HUES64 (cell line): ENCODE measurements around the gene ZSWIM9. TPM values are rescaled to one million over a fixed set of nuclear protein-coding genes. Genes with fewer than 3 reads are reported as not detected.
A peak's percentile ranks its signal among the peaks of the same experiment; 100 is the strongest.

Experiments used
- H3K27ac ChIP-seq: 2 replicates; pipeline ENCODE4 v1.7.0; 2013; ENCODE audit warnings: low read depth, low read length, inconsistent platforms
- H3K27me3 ChIP-seq: 2 replicates; pipeline ENCODE4 v1.6.1; 2013; ENCODE audit warnings: mild to moderate bottlenecking, low read length; ENCODE audit not compliant: insufficient read depth
- H3K36me3 ChIP-seq: 2 replicates; pipeline ENCODE4 v1.6.1; 2013; ENCODE audit warnings: mild to moderate bottlenecking, low read length; ENCODE audit not compliant: insufficient read depth
- H3K4me1 ChIP-seq: 2 replicates; pipeline ENCODE4 v1.6.1; 2013; ENCODE audit warnings: mild to moderate bottlenecking, low read length, moderate library complexity; ENCODE audit not compliant: insufficient read depth
- H3K4me3 ChIP-seq: 2 replicates; pipeline ENCODE4 v1.5.1; 2013; ENCODE audit warnings: mild to moderate bottlenecking, low read length, moderate library complexity
- H3K9ac ChIP-seq: 2 replicates; pipeline ENCODE4 v1.6.1; 2013; ENCODE audit warnings: mild to moderate bottlenecking, low read depth, low read length
- H3K9me3 ChIP-seq: 2 replicates; pipeline ENCODE4 v1.6.1; 2013; ENCODE audit warnings: low read depth, low read length; ENCODE audit not compliant: insufficient read depth
- WGBS: fragments of 150-250, 120-280 bp; methylation state at CpG from one replicate; pipeline ENCODE4 v1.1.7; 2013; ENCODE audit warnings: missing lambda C conversion rate; 5-methylcytosine and 5-hydroxymethylcytosine counted together
- polyA plus RNA-seq, 2 experiments: library from polyadenylated mRNA; stranded (reverse); fragments of 50-300 nt; gene quantifications; one replicate each; pipeline ENCODE4 v1.2.3, GENCODE V29; 2013

The ZSWIM9 gene
- 5.1 TPM for polyA plus RNA-seq (2013, experiment 1 of 2)
- 6.9 TPM for polyA plus RNA-seq (2013, experiment 2 of 2)

GRCh38 chr19:48169939-48170803, at the start of gene ZSWIM9, which contains the start of gene LIG1:
Gene ZSWIM9 (plus strand): TSS chr19:48170680. CDS start chr19:48171803, 1,123 bp downstream.
Gene LIG1 (minus strand): TSS chr19:48170344. CDS start chr19:48165566, 4,778 bp downstream.
- Histone ChIP-seq H3K27me3 (no peaks in the 10 kb centered on the region), H3K4me1 (no peaks in the 10 kb centered on the region; the same call in none of the 2 replicates), H3K4me3 (peak within 1 kb of the TSS; percentile 98), H3K9me3 (no peaks in the 10 kb centered on the region), H3K27ac (peak within 1 kb of the TSS; percentile 96), H3K36me3 (peaks cover 30% of the 10 kb centered on the region), H3K9ac (peak within 1 kb of the TSS; percentile 98)
- under 1% methylated on average over 82 of the region's 82 CpGs for WGBS

- Histone ChIP-seq H3K27ac (no peak overlapping the region), H3K36me3 (peaks cover 79% of the 10 kb centered on the region), H3K27me3 (no peaks in the 10 kb centered on the region), H3K4me3 (no peak overlapping the region), H3K9ac (no peak overlapping the region), H3K9me3 (no peaks in the 10 kb centered on the region), H3K4me1 (peaks cover 3% of the 10 kb centered on the region; the same call in 1 of the 2 replicates)
- 92% methylated on average over 14 of the region's 14 CpGs for WGBS
Observed at GRCh38 chr19:48121066-48121465, 49.4 kb upstream of the ZSWIM9 start.

- H3K36me3 ChIP-seq = peaks cover 80% of the 10 kb centered on the region
- 89% methylated on average over 10 of the region's 10 CpGs for WGBS
- no peaks in the 10 kb centered on the region for H3K9me3 ChIP-seq
- H3K9ac ChIP-seq = no peak overlapping the region
- H3K27ac ChIP-seq = no peak overlapping the region
- peaks cover 3% of the 10 kb centered on the region; the same call in 1 of the 2 replicates for H3K4me1 ChIP-seq
- H3K4me3 ChIP-seq = no peak overlapping the region
- H3K27me3 ChIP-seq = no peaks in the 10 kb centered on the region
Observed at GRCh38 chr19:48121909-48122371, 48.5 kb upstream of the ZSWIM9 start.

GRCh38 chr19:48122421-48122820, 48.1 kb upstream of the ZSWIM9 start:
- no peak overlapping the region for H3K27ac ChIP-seq
- no peaks in the 10 kb centered on the region for H3K9me3 ChIP-seq
- WGBS = 94% methylated on average over 14 of the region's 14 CpGs
- H3K9ac ChIP-seq = no peak overlapping the region
- peaks cover 3% of the 10 kb centered on the region; the same call in 1 of the 2 replicates for H3K4me1 ChIP-seq
- no peaks in the 10 kb centered on the region for H3K27me3 ChIP-seq
- no peak overlapping the region for H3K4me3 ChIP-seq
- H3K36me3 ChIP-seq = peaks cover 83% of the 10 kb centered on the region

GRCh38 chr19:48123907-48124651, 46.4 kb upstream of the ZSWIM9 start:
- Histone ChIP-seq H3K4me1 (peaks cover 3% of the 10 kb centered on the region; the same call in 1 of the 2 replicates), H3K27me3 (no peaks in the 10 kb centered on the region), H3K9ac (no peak overlapping the region), H3K36me3 (peaks cover 82% of the 10 kb centered on the region), H3K4me3 (no peak overlapping the region), H3K27ac (peak overlapping the region; percentile 26; the same call in 1 of the 2 replicates), H3K9me3 (no peaks in the 10 kb centered on the region)
- 77% methylated on average over 12 of the region's 12 CpGs for WGBS

GRCh38 chr19:48127561-48127960, 42.9 kb upstream of the ZSWIM9 start:
- Histone ChIP-seq H3K4me3 (no peak overlapping the region), H3K4me1 (peaks cover 3% of the 10 kb centered on the region; the same call in 1 of the 2 replicates), H3K36me3 (peaks cover 84% of the 10 kb centered on the region), H3K27ac (no peak overlapping the region), H3K9me3 (no peaks in the 10 kb centered on the region), H3K9ac (no peak overlapping the region), H3K27me3 (no peaks in the 10 kb centered on the region)
- 97% methylated on average over 5 of the region's 6 CpGs for WGBS

GRCh38 chr19:48133094-48133493, 37.4 kb upstream of the ZSWIM9 start:
- WGBS = 95% methylated on average over 6 of the region's 6 CpGs
- Histone ChIP-seq H3K27me3 (no peaks in the 10 kb centered on the region), H3K36me3 (peaks cover 76% of the 10 kb centered on the region)

GRCh38 chr19:48135411-48135810, 35.1 kb upstream of the ZSWIM9 start:
- H3K36me3 ChIP-seq = peaks cover 68% of the 10 kb centered on the region
- WGBS = 83% methylated on average over 8 of the region's 8 CpGs
- no peak overlapping the region for H3K27ac ChIP-seq
- no peak overlapping the region for H3K9ac ChIP-seq
- H3K27me3 ChIP-seq = no peaks in the 10 kb centered on the region
- H3K4me3 ChIP-seq = no peak overlapping the region
- no peaks in the 10 kb centered on the region for H3K9me3 ChIP-seq
- H3K4me1 ChIP-seq = no peaks in the 10 kb centered on the region

More at GRCh38 chr19:48133094-48133493, 37.4 kb upstream of the ZSWIM9 start:
- H3K4me3 ChIP-seq = no peak overlapping the region
- H3K27ac ChIP-seq = no peak overlapping the region
- H3K9ac ChIP-seq = no peak overlapping the region
- no peaks in the 10 kb centered on the region for H3K9me3 ChIP-seq
- no peaks in the 10 kb centered on the region for H3K4me1 ChIP-seq

GRCh38 chr19:48136547-48136946, 33.9 kb upstream of the ZSWIM9 start:
- Histone ChIP-seq H3K27ac (no peak overlapping the region), H3K9ac (no peak overlapping the region), H3K36me3 (peaks cover 65% of the 10 kb centered on the region), H3K27me3 (no peaks in the 10 kb centered on the region), H3K9me3 (no peaks in the 10 kb centered on the region), H3K4me1 (no peaks in the 10 kb centered on the region), H3K4me3 (no peak overlapping the region)
- WGBS = 92% methylated on average over 4 of the region's 4 CpGs

GRCh38 chr19:48137411-48137810, 33.1 kb upstream of the ZSWIM9 start:
- WGBS = 97% methylated on average over 26 of the region's 26 CpGs
- no peak overlapping the region for H3K9ac ChIP-seq
- no peak overlapping the region for H3K27ac ChIP-seq
- H3K27me3 ChIP-seq = no peaks in the 10 kb centered on the region
- no peak overlapping the region for H3K4me3 ChIP-seq
- peaks cover 62% of the 10 kb centered on the region for H3K36me3 ChIP-seq
- H3K9me3 ChIP-seq = no peaks in the 10 kb centered on the region
- H3K4me1 ChIP-seq = no peaks in the 10 kb centered on the region

- no peak overlapping the region for H3K4me3 ChIP-seq
- 89% methylated on average over 6 of the region's 6 CpGs for WGBS
- no peak overlapping the region for H3K9ac ChIP-seq
- H3K9me3 ChIP-seq = no peaks in the 10 kb centered on the region
- H3K36me3 ChIP-seq = peaks cover 68% of the 10 kb centered on the region
- no peak overlapping the region for H3K27ac ChIP-seq
- H3K27me3 ChIP-seq = no peaks in the 10 kb centered on the region
- no peaks in the 10 kb centered on the region for H3K4me1 ChIP-seq
Observed at GRCh38 chr19:48139053-48139452, 31.4 kb upstream of the ZSWIM9 start.
